B cell (primary cell): ENCODE data around the gene MORN4.

Source experiments
- EZH2 ChIP-seq: IDR thresholded peaks from 2 replicates; pipeline ENCODE4 v1.6.1; 2012; ENCODE audit warnings: borderline replicate concordance, low read depth, mild to moderate bottlenecking, moderate library complexity, low read length; ENCODE audit not compliant: insufficient read depth, poor library complexity, severe bottlenecking
- TF ChIP-seq, protein P1 (sequence below): fragments of 200-600 bp; IDR thresholded peaks from one replicate; pipeline ENCODE4 v1.8.0; 2022; ENCODE audit warnings: antibody characterized with exemption, mild to moderate bottlenecking

DNA sequence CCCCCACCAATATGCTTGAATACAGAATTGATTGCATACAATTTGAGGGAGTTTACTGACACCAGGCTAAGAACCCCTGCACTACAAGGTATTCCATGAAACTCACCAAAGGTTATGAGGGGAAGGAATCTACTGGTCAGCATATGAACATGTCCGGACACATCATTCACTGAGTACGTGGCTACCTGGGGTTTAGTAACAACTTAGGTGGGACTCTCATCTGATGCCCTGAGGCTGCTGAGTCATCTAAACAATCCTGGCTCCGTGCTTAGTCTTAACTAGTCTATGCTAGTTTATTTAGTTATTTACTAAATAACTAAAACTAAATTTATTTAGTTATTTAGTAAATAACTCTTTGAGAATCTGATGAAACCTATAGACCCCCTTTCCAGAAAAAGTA, 18.5 kb upstream of the MORN4 start:
- TF ChIP-seq, protein P1, sequence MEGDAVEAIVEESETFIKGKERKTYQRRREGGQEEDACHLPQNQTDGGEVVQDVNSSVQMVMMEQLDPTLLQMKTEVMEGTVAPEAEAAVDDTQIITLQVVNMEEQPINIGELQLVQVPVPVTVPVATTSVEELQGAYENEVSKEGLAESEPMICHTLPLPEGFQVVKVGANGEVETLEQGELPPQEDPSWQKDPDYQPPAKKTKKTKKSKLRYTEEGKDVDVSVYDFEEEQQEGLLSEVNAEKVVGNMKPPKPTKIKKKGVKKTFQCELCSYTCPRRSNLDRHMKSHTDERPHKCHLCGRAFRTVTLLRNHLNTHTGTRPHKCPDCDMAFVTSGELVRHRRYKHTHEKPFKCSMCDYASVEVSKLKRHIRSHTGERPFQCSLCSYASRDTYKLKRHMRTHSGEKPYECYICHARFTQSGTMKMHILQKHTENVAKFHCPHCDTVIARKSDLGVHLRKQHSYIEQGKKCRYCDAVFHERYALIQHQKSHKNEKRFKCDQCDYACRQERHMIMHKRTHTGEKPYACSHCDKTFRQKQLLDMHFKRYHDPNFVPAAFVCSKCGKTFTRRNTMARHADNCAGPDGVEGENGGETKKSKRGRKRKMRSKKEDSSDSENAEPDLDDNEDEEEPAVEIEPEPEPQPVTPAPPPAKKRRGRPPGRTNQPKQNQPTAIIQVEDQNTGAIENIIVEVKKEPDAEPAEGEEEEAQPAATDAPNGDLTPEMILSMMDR, result no peak
- no peak for TF ChIP-seq EZH2
